Measurements from ENCODE around the gene FKBP1A. TPM values are rescaled to one million over a fixed set of nuclear protein-coding genes. Genes with fewer than 3 reads are reported as not detected.
A peak's percentile ranks its signal among the peaks of the same experiment; 100 is the strongest.

FKBP1A gene
- total and polyA plus RNA-seq, 3 donors from 2014 or later, result 90.9 to 182 (median 122) TPM

DNA sequence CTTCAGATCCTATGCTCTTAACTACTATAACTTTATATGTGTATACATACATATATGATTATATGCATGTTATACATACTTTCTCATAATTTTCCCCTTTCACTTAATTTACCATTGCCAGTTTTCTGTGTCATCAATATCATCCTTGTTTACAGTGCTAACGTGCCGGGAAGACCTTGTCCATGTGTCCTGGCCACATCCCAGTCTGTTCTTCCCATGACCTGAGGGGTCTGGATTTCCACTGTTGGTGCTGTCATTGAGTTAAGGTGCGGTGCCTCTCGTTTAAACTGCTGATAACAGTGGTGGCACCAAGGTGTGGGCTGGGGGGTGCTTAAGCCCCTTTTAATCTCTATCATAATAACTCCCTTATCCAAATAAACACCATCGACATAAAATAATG is 55.4 kb downstream of the FKBP1A start:
- no peaks in the 10 kb centered on the region for H3K27me3 ChIP-seq
- no peak overlapping the region for H3K4me3 ChIP-seq

DNA sequence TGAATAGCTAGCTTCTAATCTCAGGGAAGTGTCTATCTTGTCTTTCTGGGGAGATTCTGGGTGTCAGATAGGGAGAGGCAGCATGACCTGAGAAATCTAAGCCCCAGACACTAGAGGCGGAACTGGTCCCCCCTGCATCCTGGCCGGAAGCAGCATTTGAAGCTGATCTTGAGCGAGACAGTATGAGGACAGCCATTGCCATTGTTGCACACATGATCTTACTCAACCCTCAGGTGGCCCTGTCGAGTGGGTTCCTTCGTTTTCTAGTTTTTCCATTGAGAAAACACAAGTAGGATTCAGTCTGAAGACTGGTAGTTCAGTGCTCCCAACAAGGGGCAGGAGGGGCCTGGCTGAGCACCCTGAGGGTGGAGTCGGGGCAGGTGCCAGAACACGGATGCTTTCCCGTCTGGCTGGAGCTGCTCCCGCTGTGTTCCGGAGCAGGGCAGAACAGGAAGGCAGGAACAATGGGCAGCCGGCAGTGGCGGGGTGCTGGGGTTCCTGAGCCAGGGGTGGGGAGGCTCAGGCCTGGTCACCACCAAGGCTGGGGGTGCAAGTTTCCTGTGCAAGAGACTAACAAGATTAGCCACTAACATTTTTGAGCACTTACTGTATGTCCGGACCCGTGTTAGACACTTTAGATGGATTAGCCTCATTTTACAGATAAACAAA is 56.0 kb downstream of the FKBP1A start:
- Histone ChIP-seq H3K36me3 (ENCODE audit: low read depth, missing control alignments) (no peaks in the 10 kb centered on the region), H3K9me3 (no peaks in the 10 kb centered on the region), H3K27ac (peak overlapping the region in 1 of 2 donors; percentile 2), H3K4me3 (no peak overlapping the region), H3K4me1 (peaks cover 5% of the 10 kb centered on the region), H3K27me3 (no peaks in the 10 kb centered on the region)
- WGBS, 2 donors, result 46 to 68% methylated on average over 9 to 14 of the region's 14 CpGs
- no peak for TF ChIP-seq POLR2A (IDR thresholded peaks at IDR 0.05)
- TF ChIP-seq, protein P1, sequence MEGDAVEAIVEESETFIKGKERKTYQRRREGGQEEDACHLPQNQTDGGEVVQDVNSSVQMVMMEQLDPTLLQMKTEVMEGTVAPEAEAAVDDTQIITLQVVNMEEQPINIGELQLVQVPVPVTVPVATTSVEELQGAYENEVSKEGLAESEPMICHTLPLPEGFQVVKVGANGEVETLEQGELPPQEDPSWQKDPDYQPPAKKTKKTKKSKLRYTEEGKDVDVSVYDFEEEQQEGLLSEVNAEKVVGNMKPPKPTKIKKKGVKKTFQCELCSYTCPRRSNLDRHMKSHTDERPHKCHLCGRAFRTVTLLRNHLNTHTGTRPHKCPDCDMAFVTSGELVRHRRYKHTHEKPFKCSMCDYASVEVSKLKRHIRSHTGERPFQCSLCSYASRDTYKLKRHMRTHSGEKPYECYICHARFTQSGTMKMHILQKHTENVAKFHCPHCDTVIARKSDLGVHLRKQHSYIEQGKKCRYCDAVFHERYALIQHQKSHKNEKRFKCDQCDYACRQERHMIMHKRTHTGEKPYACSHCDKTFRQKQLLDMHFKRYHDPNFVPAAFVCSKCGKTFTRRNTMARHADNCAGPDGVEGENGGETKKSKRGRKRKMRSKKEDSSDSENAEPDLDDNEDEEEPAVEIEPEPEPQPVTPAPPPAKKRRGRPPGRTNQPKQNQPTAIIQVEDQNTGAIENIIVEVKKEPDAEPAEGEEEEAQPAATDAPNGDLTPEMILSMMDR (IDR thresholded peaks at IDR 0.05), result no peak
- intact Hi-C loops (cut with DNase I; ENCODE audit: low total_unique reads), result no loop called here
- no peak for DNase-seq

More for the DNA sequence above, 55.4 kb downstream of the FKBP1A start:
- Histone ChIP-seq H3K27ac (no peak overlapping the region), H3K9me3 (no peaks in the 10 kb centered on the region), H3K4me1 (peaks cover 5% of the 10 kb centered on the region), H3K36me3 (ENCODE audit: low read depth, missing control alignments) (no peaks in the 10 kb centered on the region)
- TF ChIP-seq, protein P1 (IDR thresholded peaks at IDR 0.05), result no peak
- TF ChIP-seq POLR2A (IDR thresholded peaks at IDR 0.05), result no peak
- intact Hi-C loops (cut with DNase I; ENCODE audit: low total_unique reads), result no loop called here
- no peak for DNase-seq
- WGBS, 2 donors, result 60 to 70% methylated on average over 5 of the region's 5 CpGs

DNA sequence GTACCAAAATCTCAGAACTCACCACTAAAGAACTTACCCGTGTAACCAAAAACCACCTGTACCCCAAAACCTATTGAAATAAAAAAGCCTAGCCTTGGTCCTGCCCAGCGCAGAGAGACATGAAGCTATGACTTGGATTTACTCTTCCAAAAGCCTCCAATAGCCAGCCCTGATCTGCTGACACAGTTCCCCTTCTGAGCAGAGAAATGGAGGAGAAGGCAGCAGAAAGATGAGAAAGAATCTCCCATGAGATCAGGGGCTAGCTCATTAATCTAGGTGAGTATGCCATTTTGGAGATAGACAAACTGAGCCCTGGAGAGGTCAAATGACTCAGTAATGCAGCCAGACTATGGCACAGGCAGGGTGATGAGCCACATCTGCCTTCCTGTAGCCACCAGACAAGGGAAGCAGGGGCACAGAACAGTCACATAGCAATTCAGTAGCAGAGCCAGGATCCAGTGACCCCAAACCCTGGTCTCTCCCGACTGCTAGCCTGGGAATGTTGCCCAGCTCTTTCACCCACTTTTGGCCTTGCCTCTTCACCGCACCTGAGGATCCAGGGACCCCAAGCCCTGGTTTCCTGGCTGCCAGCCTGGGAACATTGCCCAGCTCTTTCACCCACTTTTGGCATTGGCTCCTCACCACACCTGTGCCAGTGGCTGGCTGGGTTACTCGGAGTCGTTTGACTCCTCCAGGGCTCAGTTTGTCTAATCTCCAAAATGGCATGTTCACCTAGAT is 56.7 kb downstream of the FKBP1A start:
- intact Hi-C loops (cut with DNase I; ENCODE audit: low total_unique reads), result no loop called here
- no peak for DNase-seq
- no peaks in the 10 kb centered on the region for H3K36me3 ChIP-seq (ENCODE audit: low read depth, missing control alignments)
- H3K9me3 ChIP-seq, result no peaks in the 10 kb centered on the region
- H3K27me3 ChIP-seq, result no peaks in the 10 kb centered on the region
- TF ChIP-seq, protein P1 (IDR thresholded peaks at IDR 0.05), result no peak
- TF ChIP-seq POLR2A (IDR thresholded peaks at IDR 0.05), result no peak
- H3K4me1 ChIP-seq, result peaks cover 5% of the 10 kb centered on the region
- 74 to 81% methylated on average over 5 to 6 of the region's 6 CpGs for WGBS, 2 donors
- peak overlapping the region in 1 of 2 donors; percentile 2 for H3K27ac ChIP-seq
- H3K4me3 ChIP-seq, result no peak overlapping the region

DNA sequence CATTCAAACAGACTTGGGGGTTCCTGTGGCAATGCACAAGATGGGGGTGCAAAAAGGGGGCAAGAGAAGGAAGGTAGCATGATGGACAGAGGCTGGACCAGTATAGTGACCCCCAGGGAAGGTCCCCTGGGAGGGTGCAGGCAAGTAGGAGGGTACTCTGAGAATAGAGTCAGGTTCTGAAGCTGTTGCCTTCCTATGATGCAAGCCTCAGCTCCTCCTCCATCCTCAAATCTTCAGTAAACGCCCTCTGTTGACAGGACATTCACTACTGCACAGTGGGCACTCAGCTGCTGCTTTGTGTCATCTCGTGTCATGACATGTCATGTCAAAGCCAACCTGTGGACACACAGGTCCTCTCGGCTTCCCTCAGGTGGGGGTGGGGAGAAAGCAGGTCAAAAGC is 58.1 kb downstream of the FKBP1A start:
- H3K4me1 ChIP-seq, result peaks cover 11% of the 10 kb centered on the region
- no peaks in the 10 kb centered on the region for H3K27me3 ChIP-seq
- intact Hi-C loops (cut with DNase I; ENCODE audit: low total_unique reads), result no loop called here
- TF ChIP-seq POLR2A (IDR thresholded peaks at IDR 0.05), result no peak
- TF ChIP-seq, protein P1 (IDR thresholded peaks at IDR 0.05), result no peak
- H3K9me3 ChIP-seq, result no peaks in the 10 kb centered on the region
- no peak overlapping the region for H3K4me3 ChIP-seq
- H3K36me3 ChIP-seq (ENCODE audit: low read depth, missing control alignments), result no peaks in the 10 kb centered on the region
- 83 to 85% methylated on average over 3 of the region's 3 CpGs for WGBS, 2 donors
- DNase-seq, result no peak
- H3K27ac ChIP-seq, result no peak overlapping the region

Data from testis (tissue), 3 donors.